ENCODE data around the gene HSPB9.

The HSPB9 gene

GRCh38 chr17:42094375-42095069, 28.1 kb upstream of the HSPB9 start:
- Histone ChIP-seq H3K4me2 (ENCODE audit: low read depth, low read length, poor library complexity, severe bottlenecking) (no peak overlapping the region), H2AFZ (ENCODE audit: low read depth, low read length, severe bottlenecking) (no peak overlapping the region), H3K9ac (ENCODE audit: low read length) (no peak overlapping the region), H3F3A (ENCODE audit: insufficient read depth) (no peaks in the 10 kb centered on the region), H3K4me3 (ENCODE audit: insufficient read depth, low read length, poor library complexity, severe bottlenecking) (no peak overlapping the region), H3K27ac (ENCODE audit: low read depth, low read length) (no peak overlapping the region), H3K79me2 (ENCODE audit: insufficient read depth, low read length) (no peaks in the 10 kb centered on the region), H3K27me3 (ENCODE audit: low read length) (no peaks in the 10 kb centered on the region), H3K9me3 (ENCODE audit: insufficient read depth, low read length) (no peaks in the 10 kb centered on the region), H3K9me2 (replicated peaks; ENCODE audit: insufficient read depth, low read length) (no peaks in the 10 kb centered on the region), H3K36me3 (ENCODE audit: low read length) (no peaks in the 10 kb centered on the region), H4K20me1 (ENCODE audit: low read depth, low read length) (no peaks in the 10 kb centered on the region)
- TF ChIP-seq EZH2phosphoT487 (conservative IDR thresholded peaks at IDR 0.05; ENCODE audit: low read length) = no peak
- TF ChIP-seq, protein P1, sequence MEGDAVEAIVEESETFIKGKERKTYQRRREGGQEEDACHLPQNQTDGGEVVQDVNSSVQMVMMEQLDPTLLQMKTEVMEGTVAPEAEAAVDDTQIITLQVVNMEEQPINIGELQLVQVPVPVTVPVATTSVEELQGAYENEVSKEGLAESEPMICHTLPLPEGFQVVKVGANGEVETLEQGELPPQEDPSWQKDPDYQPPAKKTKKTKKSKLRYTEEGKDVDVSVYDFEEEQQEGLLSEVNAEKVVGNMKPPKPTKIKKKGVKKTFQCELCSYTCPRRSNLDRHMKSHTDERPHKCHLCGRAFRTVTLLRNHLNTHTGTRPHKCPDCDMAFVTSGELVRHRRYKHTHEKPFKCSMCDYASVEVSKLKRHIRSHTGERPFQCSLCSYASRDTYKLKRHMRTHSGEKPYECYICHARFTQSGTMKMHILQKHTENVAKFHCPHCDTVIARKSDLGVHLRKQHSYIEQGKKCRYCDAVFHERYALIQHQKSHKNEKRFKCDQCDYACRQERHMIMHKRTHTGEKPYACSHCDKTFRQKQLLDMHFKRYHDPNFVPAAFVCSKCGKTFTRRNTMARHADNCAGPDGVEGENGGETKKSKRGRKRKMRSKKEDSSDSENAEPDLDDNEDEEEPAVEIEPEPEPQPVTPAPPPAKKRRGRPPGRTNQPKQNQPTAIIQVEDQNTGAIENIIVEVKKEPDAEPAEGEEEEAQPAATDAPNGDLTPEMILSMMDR (IDR thresholded peaks at IDR 0.05; ENCODE audit: insufficient read depth, low read length, poor library complexity, severe bottlenecking) = no peak

DNA sequence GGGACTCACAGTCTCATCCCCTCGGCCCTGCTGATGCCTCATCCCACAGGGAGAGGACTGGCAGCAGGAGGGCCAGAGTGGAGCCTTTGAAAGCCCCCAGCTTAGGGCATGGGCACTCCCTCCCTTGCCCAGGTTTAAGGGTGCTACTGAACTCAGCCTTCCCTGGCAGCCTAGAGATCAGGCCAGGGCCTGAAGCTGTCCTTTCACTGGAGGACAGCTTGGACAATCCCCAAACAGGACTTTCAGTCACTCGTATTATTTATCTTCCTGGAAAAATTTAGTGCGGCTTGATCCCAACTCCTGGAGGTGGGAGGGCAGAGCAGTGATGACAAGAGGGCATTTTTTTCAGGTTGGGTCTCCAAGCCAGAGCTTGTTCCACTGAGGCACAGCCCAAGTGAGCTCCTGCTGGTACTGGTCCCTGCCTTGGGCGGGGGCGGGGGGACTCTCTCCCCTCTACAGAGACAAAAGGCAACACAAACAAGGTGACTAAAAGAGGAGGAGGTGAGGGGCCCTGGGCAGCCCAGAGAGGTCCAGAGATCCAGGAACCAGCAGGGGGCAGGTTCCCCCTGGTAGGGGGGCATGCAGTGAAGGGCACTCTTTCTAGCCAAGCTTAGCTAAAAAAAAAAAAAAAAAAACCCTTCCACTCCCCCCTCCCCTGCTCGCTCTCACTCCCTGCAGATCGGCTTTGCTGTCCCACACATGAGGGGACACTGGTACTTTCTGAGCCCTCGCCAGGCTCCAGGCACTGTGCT, 26.1 kb upstream of the HSPB9 start:
- Histone ChIP-seq H3K36me3 (ENCODE audit: low read length) (no peaks in the 10 kb centered on the region), H3K4me3 (ENCODE audit: insufficient read depth, low read length, poor library complexity, severe bottlenecking) (no peak overlapping the region), H4K20me1 (ENCODE audit: low read depth, low read length) (no peaks in the 10 kb centered on the region), H3K79me2 (ENCODE audit: insufficient read depth, low read length) (no peaks in the 10 kb centered on the region), H3K9me2 (replicated peaks; ENCODE audit: insufficient read depth, low read length) (no peaks in the 10 kb centered on the region), H3K9me3 (ENCODE audit: insufficient read depth, low read length) (no peaks in the 10 kb centered on the region), H2AFZ (ENCODE audit: low read depth, low read length, severe bottlenecking) (no peak overlapping the region), H3K27ac (ENCODE audit: low read depth, low read length) (no peak overlapping the region), H3F3A (ENCODE audit: insufficient read depth) (no peaks in the 10 kb centered on the region), H3K27me3 (ENCODE audit: low read length) (no peaks in the 10 kb centered on the region), H3K4me2 (ENCODE audit: low read depth, low read length, poor library complexity, severe bottlenecking) (no peak overlapping the region), H3K9ac (ENCODE audit: low read length) (no peak overlapping the region)
- TF ChIP-seq EZH2phosphoT487 (conservative IDR thresholded peaks at IDR 0.05; ENCODE audit: low read length) = no peak
- TF ChIP-seq, protein P1 (IDR thresholded peaks at IDR 0.05; ENCODE audit: insufficient read depth, low read length, poor library complexity, severe bottlenecking) = no peak

- H3K9me2 ChIP-seq (replicated peaks; ENCODE audit: insufficient read depth, low read length) = no peaks in the 10 kb centered on the region
- peak within 1 kb of the TSS; percentile 37 for H3K4me3 ChIP-seq (ENCODE audit: insufficient read depth, low read length, poor library complexity, severe bottlenecking)
- H3K9me3 ChIP-seq (ENCODE audit: insufficient read depth, low read length) = no peaks in the 10 kb centered on the region
- TF ChIP-seq EZH2phosphoT487 (conservative IDR thresholded peaks at IDR 0.05; ENCODE audit: low read length) = no peak
- TF ChIP-seq, protein P1 (IDR thresholded peaks at IDR 0.05; ENCODE audit: insufficient read depth, low read length, poor library complexity, severe bottlenecking) = no peak
- peak within 1 kb of the TSS; percentile 43 for H3K9ac ChIP-seq (ENCODE audit: low read length)
- H4K20me1 ChIP-seq (ENCODE audit: low read depth, low read length) = no peaks in the 10 kb centered on the region
- H2AFZ ChIP-seq (ENCODE audit: low read depth, low read length, severe bottlenecking) = peak within 1 kb of the TSS; percentile 31
- H3K27me3 ChIP-seq (ENCODE audit: low read length) = no peaks in the 10 kb centered on the region
- H3K27ac ChIP-seq (ENCODE audit: low read depth, low read length) = no peak within 1 kb of the TSS
- no peaks in the 10 kb centered on the region for H3K36me3 ChIP-seq (ENCODE audit: low read length)
- H3K4me2 ChIP-seq (ENCODE audit: low read depth, low read length, poor library complexity, severe bottlenecking) = peak within 1 kb of the TSS; percentile 59
- H3K79me2 ChIP-seq (ENCODE audit: insufficient read depth, low read length) = no peaks in the 10 kb centered on the region
- no peaks in the 10 kb centered on the region for H3F3A ChIP-seq (ENCODE audit: insufficient read depth)
These were observed 24.6 kb upstream of the HSPB9 start, which contains the start of gene ZNF385C for GRCh38 chr17:42097691-42098631. ZNF385C (minus strand) TSS chr17:42098473; CDS start chr17:42063056, 35,417 bp downstream.

Measured in SU-DHL-6 (cell line).